Fibroblast of lung (primary cell): Measurements from ENCODE around the gene CACNA1A. TPM values are rescaled to one million over a fixed set of nuclear protein-coding genes. Genes with fewer than 3 reads are reported as not detected.

Source experiments
- DNase-seq, 2 donors: peaks; one replicate each; pipeline versions ENCODE4 v3.0.0 to v3.0.0-alpha.2; 2010; ENCODE audit warnings: low read depth in 2 of 2
- H2AFZ ChIP-seq: 2 replicates; pipeline ENCODE4 v1.5.1; 2012; ENCODE audit warnings: low read length, control low read depth, inconsistent platforms
- H3K27ac ChIP-seq: 2 replicates; pipeline ENCODE4 v1.5.1; 2011; ENCODE audit warnings: low read length, control low read depth; ENCODE audit not compliant: insufficient read depth
- H3K27me3 ChIP-seq: 2 replicates; pipeline ENCODE4 v1.5.1; 2011; ENCODE audit warnings: mild to moderate bottlenecking, low read length; ENCODE audit not compliant: control insufficient read depth, insufficient read depth
- H3K36me3 ChIP-seq: 2 replicates; pipeline ENCODE4 v1.5.1; 2011; ENCODE audit warnings: low read length; ENCODE audit not compliant: control insufficient read depth, insufficient read depth
- H3K4me1 ChIP-seq: 2 replicates; pipeline ENCODE4 v1.5.1; 2011; ENCODE audit warnings: low read length; ENCODE audit not compliant: control insufficient read depth, insufficient read depth; ENCODE audit errors: extremely low read depth
- H3K4me2 ChIP-seq: 2 replicates; pipeline ENCODE4 v1.5.1; 2011; ENCODE audit warnings: low read length, control low read depth; ENCODE audit not compliant: insufficient read depth; ENCODE audit errors: extremely low read depth
- H3K4me3 ChIP-seq, 4 experiments: fragments of 200-600 bp in 1 of 4; sonication (generic) in 1 of 4; replicated peaks in 1 of 4; 2 replicates each; pipeline ENCODE4 v1.5.1; 2011 to 2016; ENCODE audit warnings: low read length in 4 of 4, low read depth in 3 of 4, mild to moderate bottlenecking in 3 of 4, control low read depth in 2 of 4, inconsistent platforms in 1 of 4, mixed read lengths in 1 of 4; ENCODE audit not compliant: insufficient read depth in 1 of 4; ENCODE audit errors: control extremely low read depth in 1 of 4
- H3K79me2 ChIP-seq: 2 replicates; pipeline ENCODE4 v1.5.1; 2012; ENCODE audit warnings: mild to moderate bottlenecking, low read length, inconsistent platforms; ENCODE audit not compliant: control insufficient read depth, insufficient read depth
- H3K9ac ChIP-seq: 2 replicates; pipeline ENCODE4 v1.5.1; 2011; ENCODE audit warnings: mild to moderate bottlenecking, low read length, control low read depth; ENCODE audit not compliant: insufficient read depth
- H3K9me3 ChIP-seq: 2 replicates; pipeline ENCODE4 v1.5.1; 2012; ENCODE audit warnings: low read depth, low read length; ENCODE audit not compliant: control insufficient read depth, insufficient read depth
- H4K20me1 ChIP-seq: 2 replicates; pipeline ENCODE4 v1.5.1; 2011; ENCODE audit warnings: low read length; ENCODE audit not compliant: control insufficient read depth, insufficient read depth; ENCODE audit errors: extremely low read depth
- EZH2 ChIP-seq: IDR thresholded peaks from 2 replicates; pipeline ENCODE4 v1.5.1; 2012; ENCODE audit warnings: low read length, control low read depth, mild to moderate bottlenecking; ENCODE audit errors: missing control alignments
- polyA plus RNA-seq, 2 donors: library from polyadenylated mRNA; depleted of rRNA in 1 of 2; stranded (reverse) in 1 of 2; unstranded in 1 of 2; fragments of >200 nt; gene quantifications; 2 replicates each; pipeline ENCODE4 v1.2.1, GENCODE V29; 2011 to 2012; ENCODE audit warnings: missing spikeins in 1 of 2
- total RNA-seq: library from RNA; depleted of rRNA; stranded (reverse); fragments of >200 nt; gene quantifications from 2 replicates; pipeline ENCODE4 v1.2.1, GENCODE V29; 2014
- TF ChIP-seq, protein P1 (sequence below), 2 donors: IDR thresholded peaks in 1 of 2; conservative IDR thresholded peaks in 1 of 2; 1 replicate in 1 of 2; 2 replicates in 1 of 2; pipeline ENCODE4 v1.5.1; 2011 to 2012; ENCODE audit warnings: low read length in 2 of 2, control low read depth in 1 of 2, inconsistent platforms in 1 of 2, low read depth in 1 of 2, mild to moderate bottlenecking in 1 of 2

Gene CACNA1A
- total and polyA plus RNA-seq, 2 donors (not counting 1 experiment from before 2014, with no cell fraction given): 0.96 to 9.7 TPM

DNA sequence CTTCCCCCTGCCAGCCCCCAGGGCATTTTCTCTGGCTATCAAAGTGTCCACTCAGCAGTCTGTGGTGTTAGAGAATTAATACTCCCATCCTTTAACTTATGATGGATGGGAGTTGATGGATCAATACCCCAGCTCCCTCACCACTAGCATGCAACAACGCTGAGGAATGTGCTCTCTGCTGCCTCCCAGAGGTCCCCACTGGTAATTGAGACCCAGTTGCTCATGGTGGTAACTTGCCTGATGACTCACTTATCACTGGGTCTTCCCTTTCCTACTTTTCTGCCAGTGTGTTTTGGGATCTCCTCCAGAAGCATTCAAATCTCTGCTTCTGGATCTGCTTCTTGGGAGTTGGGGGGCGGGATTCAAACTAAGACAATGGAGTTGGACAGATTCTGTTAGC, 20.3 kb upstream of the CACNA1A start:
- no peaks in the 10 kb centered on the region for H4K20me1 ChIP-seq
- TF ChIP-seq EZH2: no peak
- TF ChIP-seq, protein P1, sequence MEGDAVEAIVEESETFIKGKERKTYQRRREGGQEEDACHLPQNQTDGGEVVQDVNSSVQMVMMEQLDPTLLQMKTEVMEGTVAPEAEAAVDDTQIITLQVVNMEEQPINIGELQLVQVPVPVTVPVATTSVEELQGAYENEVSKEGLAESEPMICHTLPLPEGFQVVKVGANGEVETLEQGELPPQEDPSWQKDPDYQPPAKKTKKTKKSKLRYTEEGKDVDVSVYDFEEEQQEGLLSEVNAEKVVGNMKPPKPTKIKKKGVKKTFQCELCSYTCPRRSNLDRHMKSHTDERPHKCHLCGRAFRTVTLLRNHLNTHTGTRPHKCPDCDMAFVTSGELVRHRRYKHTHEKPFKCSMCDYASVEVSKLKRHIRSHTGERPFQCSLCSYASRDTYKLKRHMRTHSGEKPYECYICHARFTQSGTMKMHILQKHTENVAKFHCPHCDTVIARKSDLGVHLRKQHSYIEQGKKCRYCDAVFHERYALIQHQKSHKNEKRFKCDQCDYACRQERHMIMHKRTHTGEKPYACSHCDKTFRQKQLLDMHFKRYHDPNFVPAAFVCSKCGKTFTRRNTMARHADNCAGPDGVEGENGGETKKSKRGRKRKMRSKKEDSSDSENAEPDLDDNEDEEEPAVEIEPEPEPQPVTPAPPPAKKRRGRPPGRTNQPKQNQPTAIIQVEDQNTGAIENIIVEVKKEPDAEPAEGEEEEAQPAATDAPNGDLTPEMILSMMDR (conservative IDR thresholded peaks at IDR 0.05 in 1 of 2, IDR thresholded peaks at IDR 0.05 in 1 of 2; ENCODE audit: low read depth in 1 of 2, low read length in 2 of 2): no peak
- H3K9me3 ChIP-seq: no peaks in the 10 kb centered on the region
- H3K4me3 ChIP-seq: no peak overlapping the region
- H3K4me1 ChIP-seq: no peaks in the 10 kb centered on the region
- H3K27me3 ChIP-seq: no peaks in the 10 kb centered on the region
- H3K79me2 ChIP-seq: no peaks in the 10 kb centered on the region
- peak in 1 of 2 donors; percentile 1 for DNase-seq
- H3K9ac ChIP-seq: no peak overlapping the region
- H2AFZ ChIP-seq: no peak overlapping the region
- H3K36me3 ChIP-seq: no peaks in the 10 kb centered on the region
- no peak overlapping the region for H3K4me2 ChIP-seq
- H3K27ac ChIP-seq: no peak overlapping the region

GRCh38 chr19:13521066-13521465, 14.8 kb upstream of the CACNA1A start:
- H3K9ac ChIP-seq: no peak overlapping the region
- H3K36me3 ChIP-seq: no peaks in the 10 kb centered on the region
- H3K27me3 ChIP-seq: no peaks in the 10 kb centered on the region
- H3K27ac ChIP-seq: no peak overlapping the region
- H3K79me2 ChIP-seq: no peaks in the 10 kb centered on the region
- no peaks in the 10 kb centered on the region for H3K4me1 ChIP-seq
- H4K20me1 ChIP-seq: no peaks in the 10 kb centered on the region
- H3K4me3 ChIP-seq: no peak overlapping the region
- no peak for DNase-seq
- H3K4me2 ChIP-seq: no peak overlapping the region
- H3K9me3 ChIP-seq: no peaks in the 10 kb centered on the region
- TF ChIP-seq, protein P1 (conservative IDR thresholded peaks at IDR 0.05 in 1 of 2, IDR thresholded peaks at IDR 0.05 in 1 of 2; ENCODE audit: low read depth in 1 of 2, low read length in 2 of 2): no peak
- no peak for TF ChIP-seq EZH2
- H2AFZ ChIP-seq: no peak overlapping the region

DNA sequence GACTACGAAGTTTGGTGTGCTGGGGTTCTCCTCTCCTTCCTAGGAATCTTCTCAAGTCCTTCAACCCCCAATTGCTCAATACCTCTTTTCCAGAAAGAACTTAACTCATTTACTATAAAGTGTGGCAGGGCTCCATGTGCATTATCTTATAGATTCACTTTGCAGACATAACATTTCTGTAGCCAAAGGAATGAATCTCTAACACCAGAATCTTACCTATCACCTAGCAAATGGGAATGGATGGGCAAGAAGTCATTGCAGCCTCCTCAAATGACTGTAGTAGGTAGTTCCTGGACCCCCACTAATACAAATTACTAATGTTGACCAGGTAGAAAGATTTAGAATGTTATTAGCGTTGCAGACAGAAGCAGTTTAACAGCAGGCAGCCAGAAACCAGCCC, 5.7 kb upstream of the CACNA1A start:
- no peaks in the 10 kb centered on the region for H3K79me2 ChIP-seq

More for the DNA sequence above, 5.7 kb upstream of the CACNA1A start:
- Histone ChIP-seq H2AFZ (no peak overlapping the region), H3K27ac (no peak overlapping the region), H3K4me2 (no peak overlapping the region), H3K36me3 (no peaks in the 10 kb centered on the region), H3K4me1 (no peaks in the 10 kb centered on the region), H3K27me3 (peaks cover 10% of the 10 kb centered on the region), H4K20me1 (no peaks in the 10 kb centered on the region), H3K9me3 (no peaks in the 10 kb centered on the region), H3K9ac (no peak overlapping the region), H3K4me3 (no peak overlapping the region)
- DNase-seq: no peak
- TF ChIP-seq, protein P1 (conservative IDR thresholded peaks at IDR 0.05 in 1 of 2, IDR thresholded peaks at IDR 0.05 in 1 of 2; ENCODE audit: low read depth in 1 of 2, low read length in 2 of 2): no peak
- TF ChIP-seq EZH2: no peak
